H1 (cell line): Measurements from ENCODE around the gene ABI1. TPM values are rescaled to one million over a fixed set of nuclear protein-coding genes. Genes with fewer than 3 reads are reported as not detected.

Source experiments
- CTCF ChIA-PET: fragments of 300-600 bp; sonication (Branson Sonifier 250); formaldehyde crosslinking; loops from one replicate; lab custom pipeline; 2021; ENCODE audit not compliant: partially characterized antibody; lab: Charles Lee
- POLR2A ChIA-PET: fragments of 300-600 bp; sonication (Branson Sonifier 250); formaldehyde crosslinking; loops from one replicate; lab custom pipeline; 2021; ENCODE audit warnings: inconsistent platforms; ENCODE audit not compliant: partially characterized antibody; lab: Charles Lee
- DNase-seq, 2 experiments: peaks; one replicate each; pipeline versions ENCODE4 v3.0.0 to v3.0.0-alpha.2; 2010 to 2022; ENCODE audit warnings: low spot score in 2 of 2, low read depth in 1 of 2, mixed read lengths in 1 of 2
- FAIRE-seq: peaks from 2 replicates; lab custom pipeline; 2011; peaks lifted over from hg19 to GRCh38; lab: Jason Lieb, UNC
- H2AFZ ChIP-seq: 2 replicates; pipeline ENCODE4 v1.8.1; 2012; ENCODE audit warnings: low read length, inconsistent platforms
- H2AK5ac ChIP-seq: 2 replicates; pipeline ENCODE4 v1.6.1; 2013; ENCODE audit warnings: low read depth, low read length
- H2BK120ac ChIP-seq: replicated peaks from 2 replicates; pipeline ENCODE3; 2013; ENCODE audit warnings: low read depth, low read length, inconsistent platforms
- H2BK12ac ChIP-seq: 2 replicates; pipeline ENCODE4 v1.6.1; 2013; ENCODE audit warnings: low read depth, low read length
- H2BK15ac ChIP-seq: 2 replicates; pipeline ENCODE4 v1.6.1; 2013; ENCODE audit warnings: low read length
- H2BK20ac ChIP-seq: 2 replicates; pipeline ENCODE4 v1.6.1; 2013; ENCODE audit warnings: low read length
- H2BK5ac ChIP-seq: 2 replicates; pipeline ENCODE4 v1.6.1; 2013; ENCODE audit warnings: low read depth, low read length
- H3K14ac ChIP-seq: 2 replicates; pipeline ENCODE4 v1.6.1; 2013; ENCODE audit warnings: inconsistent platforms; ENCODE audit not compliant: insufficient read length
- H3K18ac ChIP-seq: 2 replicates; pipeline ENCODE4 v1.6.1; 2013; ENCODE audit warnings: low read length; ENCODE audit errors: extremely low read depth
- H3K23ac ChIP-seq: 2 replicates; pipeline ENCODE4 v1.6.1; 2013; ENCODE audit warnings: inconsistent platforms; ENCODE audit not compliant: insufficient read length
- H3K23me2 ChIP-seq: 2 replicates; pipeline ENCODE4 v1.6.1; 2013; ENCODE audit warnings: low read depth, low read length
- H3K27ac ChIP-seq: 2 replicates; pipeline ENCODE4 v1.6.1; 2011; ENCODE audit warnings: low read depth, low read length, inconsistent platforms
- H3K27me3 ChIP-seq, 4 experiments: replicated peaks in 1 of 4; 1 replicate in 1 of 4; 2 replicates in 3 of 4; pipeline versions ENCODE4 v1.6.1 to v1.8.1; 2011 to 2013; ENCODE audit warnings: low read length in 3 of 4, mild to moderate bottlenecking in 3 of 4, inconsistent platforms in 2 of 4, mixed read lengths in 2 of 4, moderate library complexity in 1 of 4; ENCODE audit not compliant: control insufficient read depth in 3 of 4, insufficient read depth in 3 of 4; ENCODE audit errors: extremely low read depth in 1 of 4
- H3K36me3 ChIP-seq, 4 experiments: 2 replicates each; pipeline versions ENCODE4 v1.6.1 to v1.8.1; 2011 to 2013; ENCODE audit warnings: mild to moderate bottlenecking in 4 of 4, low read length in 3 of 4, moderate library complexity in 2 of 4, control low read depth in 1 of 4, inconsistent platforms in 1 of 4; ENCODE audit not compliant: insufficient read depth in 4 of 4, control insufficient read depth in 2 of 4
- H3K4ac ChIP-seq: replicated peaks from 2 replicates; pipeline ENCODE3; 2013; ENCODE audit warnings: low read length, low read depth, mixed read lengths, inconsistent platforms; ENCODE audit not compliant: insufficient read length
- H3K4me1 ChIP-seq, 4 experiments: replicated peaks in 1 of 4; 1 replicate in 1 of 4; 2 replicates in 3 of 4; pipeline versions ENCODE4 v1.6.1 to v1.8.1; 2011 to 2013; ENCODE audit warnings: low read length in 3 of 4, inconsistent platforms in 2 of 4, mixed read lengths in 1 of 4; ENCODE audit not compliant: insufficient read depth in 4 of 4, control insufficient read depth in 3 of 4
- H3K4me2 ChIP-seq, 2 experiments: 2 replicates each; pipeline versions ENCODE4 v1.6.1 to v1.8.1; 2011 to 2013; ENCODE audit warnings: low read depth in 2 of 2, low read length in 2 of 2, control low read depth in 1 of 2, inconsistent platforms in 1 of 2, mild to moderate bottlenecking in 1 of 2; ENCODE audit not compliant: insufficient read depth in 1 of 2
- H3K4me3 ChIP-seq, 4 experiments: fragments of 200-600, 300-600 bp in 1 of 4; sonication (generic), shearing (Covaris generic), sonication (Bioruptor Twin) in 1 of 4; 2 replicates each; pipeline versions ENCODE4 v1.5.1 to v1.8.1; 2011 to 2016; ENCODE audit warnings: low read length in 4 of 4, low read depth in 3 of 4, control low read depth in 2 of 4, inconsistent platforms in 2 of 4, mild to moderate bottlenecking in 2 of 4, mixed read lengths in 1 of 4, moderate library complexity in 1 of 4; ENCODE audit not compliant: insufficient read depth in 2 of 4; ENCODE audit errors: extremely low read depth in 1 of 4
- H3K56ac ChIP-seq: replicated peaks from 2 replicates; pipeline ENCODE3; 2013; ENCODE audit warnings: low read depth, mild to moderate bottlenecking, mixed read lengths, low read length, inconsistent platforms; ENCODE audit not compliant: insufficient read length
- H3K79me1 ChIP-seq: 2 replicates; pipeline ENCODE4 v1.6.1; 2013; ENCODE audit warnings: low read depth, low read length, control low read depth
- H3K79me2 ChIP-seq, 2 experiments: 2 replicates each; pipeline versions ENCODE4 v1.6.1 to v1.8.1; 2012 to 2013; ENCODE audit warnings: low read length in 2 of 2, mild to moderate bottlenecking in 2 of 2, inconsistent platforms in 1 of 2; ENCODE audit not compliant: insufficient read depth in 2 of 2, control insufficient read depth in 1 of 2
- H3K9ac ChIP-seq, 4 experiments: replicated peaks in 1 of 4; 1 replicate in 1 of 4; 2 replicates in 3 of 4; pipeline versions ENCODE4 v1.6.1 to v1.8.1; 2011 to 2013; ENCODE audit warnings: low read depth in 3 of 4, low read length in 3 of 4, control low read depth in 2 of 4, mild to moderate bottlenecking in 2 of 4, moderate library complexity in 2 of 4, inconsistent platforms in 1 of 4; ENCODE audit errors: extremely low read depth in 1 of 4
- H3K9me3 ChIP-seq, 2 experiments: 2 replicates each; pipeline versions ENCODE4 v1.6.1 to v1.8.1; 2012 to 2013; ENCODE audit warnings: mild to moderate bottlenecking in 2 of 2, moderate library complexity in 2 of 2, control low read depth in 1 of 2, inconsistent platforms in 1 of 2, low read depth in 1 of 2, low read length in 1 of 2, mixed read lengths in 1 of 2; ENCODE audit not compliant: insufficient read depth in 2 of 2
- H4K20me1 ChIP-seq, 2 experiments: replicated peaks in 1 of 2; 2 replicates each; pipeline versions ENCODE3 to v1.8.1; 2011 to 2013; ENCODE audit warnings: inconsistent platforms in 2 of 2, low read length in 2 of 2, mild to moderate bottlenecking in 1 of 2; ENCODE audit not compliant: insufficient read depth in 2 of 2, control insufficient read depth in 1 of 2
- H4K5ac ChIP-seq: 2 replicates; pipeline ENCODE4 v1.6.1; 2013; ENCODE audit warnings: low read length, low read depth, mixed read lengths, inconsistent platforms; ENCODE audit not compliant: insufficient read length
- H4K8ac ChIP-seq: 2 replicates; pipeline ENCODE4 v1.8.0; 2013; ENCODE audit warnings: mild to moderate bottlenecking, moderate library complexity, low read length, inconsistent platforms; ENCODE audit not compliant: insufficient read depth; ENCODE audit errors: extremely low read depth
- H4K91ac ChIP-seq: replicated peaks from 2 replicates; pipeline ENCODE3; 2013; ENCODE audit warnings: low read length, mixed read lengths, inconsistent platforms; ENCODE audit not compliant: insufficient read length
- CEBPB ChIP-seq: IDR thresholded peaks from 2 replicates; pipeline ENCODE4 v1.6.1; 2012; ENCODE audit warnings: low read depth, low read length
- JUND ChIP-seq: IDR thresholded peaks from 2 replicates; pipeline ENCODE4 v1.6.1; 2011; ENCODE audit warnings: mild to moderate bottlenecking, improper control_type of control experiment, low read length
- SIRT6 ChIP-seq: IDR thresholded peaks from one replicate; pipeline ENCODE4 v1.7.1; 2012; ENCODE audit warnings: low read length, inconsistent platforms
- WGBS, 2 experiments: shearing (Covaris generic) in 1 of 2; methylation state at CpG; one replicate each; pipeline versions ENCODE4 v1.1.6 to v1.1.7; 2013 to 2015; ENCODE audit warnings: low lambda C conversion rate in 2 of 2, mixed read lengths in 2 of 2, inconsistent platforms in 1 of 2, low coverage in 1 of 2, missing lambda C conversion rate in 1 of 2; ENCODE audit not compliant: insufficient replicate concordance in 2 of 2, insufficient coverage in 1 of 2, insufficient read length in 1 of 2; ENCODE audit errors: extremely low coverage in 1 of 2, missing lambda C conversion rate in 1 of 2; 5-methylcytosine and 5-hydroxymethylcytosine counted together
- polyA plus RNA-seq, 7 experiments: library from polyadenylated mRNA; depleted of rRNA in 3 of 7; stranded (reverse) in 5 of 7; unstranded in 2 of 7; fragments of >200 nt in 5 of 7; fragments of 200-250 nt in 2 of 7; gene quantifications; 1 replicate in 5 of 7; 2 replicates in 1 of 7; 4 replicates in 1 of 7; pipeline versions ENCODE4 v1.2.1 to v1.2.3, GENCODE V29; 2011 to 2013; ENCODE audit warnings: missing spikeins in 2 of 7, mixed read lengths in 2 of 7
- total RNA-seq: library from RNA; stranded (reverse); fragmentation: NEBNext Ultra II Directional; extraction: Animal tissue kit (Norgen Biotek cat#: 25700); gene quantifications from 2 replicates; pipeline ENCODE4 v1.2.1, GENCODE V29; 2021
- TF ChIP-seq, protein P1 (sequence below): IDR thresholded peaks from 2 replicates; pipeline ENCODE4 v1.6.1; 2012; ENCODE audit warnings: low read length, inconsistent platforms

Gene ABI1
- total and polyA plus RNA-seq, 2 of the 8 experiments (the other 6 are each of a cell fraction or from before 2014, with no cell fraction given) = 35.4 to 37.0 TPM

DNA sequence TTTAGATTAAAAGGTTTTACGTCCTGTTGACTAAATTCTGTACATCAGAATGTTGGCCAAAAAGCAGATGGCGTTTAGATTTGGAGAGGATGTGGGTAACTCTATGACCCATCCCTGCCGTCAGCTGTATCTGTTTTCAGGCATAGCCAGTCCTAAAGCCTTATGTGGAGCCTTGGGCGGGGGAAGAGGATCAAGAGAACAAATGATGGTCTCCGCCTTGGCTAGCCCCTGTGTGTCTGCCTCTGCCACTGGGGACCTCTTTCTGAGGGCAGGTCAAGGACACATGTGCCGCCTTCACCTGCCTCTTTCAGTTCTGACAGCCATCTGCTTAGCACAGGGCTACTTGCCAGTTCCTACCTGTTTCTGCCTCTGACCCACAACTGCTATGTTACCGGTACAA lies 139.2 kb downstream of the ABI1 start:
- H3K79me1 ChIP-seq = 0 out of 2 replicates have a peak, but pooled peaks cover 2% of the 10 kb centered on the region
- H3K4me1 ChIP-seq = no peaks in the 10 kb centered on the region
- no peak for FAIRE-seq
- no peak overlapping the region for H2BK120ac ChIP-seq
- no peak overlapping the region for H3K14ac ChIP-seq
- no peak overlapping the region for H2BK20ac ChIP-seq
- H3K79me2 ChIP-seq = no peaks in the 10 kb centered on the region
- ChIA-PET POLR2A (no interaction called here), CTCF (no interaction called here)
- H3K27me3 ChIP-seq = no peaks in the 10 kb centered on the region
- no peak overlapping the region for H3K56ac ChIP-seq
- H2BK12ac ChIP-seq = no peak overlapping the region
- TF ChIP-seq CEBPB = no peak
- TF ChIP-seq SIRT6 = no peak
- no peak for TF ChIP-seq JUND
- TF ChIP-seq, protein P1, sequence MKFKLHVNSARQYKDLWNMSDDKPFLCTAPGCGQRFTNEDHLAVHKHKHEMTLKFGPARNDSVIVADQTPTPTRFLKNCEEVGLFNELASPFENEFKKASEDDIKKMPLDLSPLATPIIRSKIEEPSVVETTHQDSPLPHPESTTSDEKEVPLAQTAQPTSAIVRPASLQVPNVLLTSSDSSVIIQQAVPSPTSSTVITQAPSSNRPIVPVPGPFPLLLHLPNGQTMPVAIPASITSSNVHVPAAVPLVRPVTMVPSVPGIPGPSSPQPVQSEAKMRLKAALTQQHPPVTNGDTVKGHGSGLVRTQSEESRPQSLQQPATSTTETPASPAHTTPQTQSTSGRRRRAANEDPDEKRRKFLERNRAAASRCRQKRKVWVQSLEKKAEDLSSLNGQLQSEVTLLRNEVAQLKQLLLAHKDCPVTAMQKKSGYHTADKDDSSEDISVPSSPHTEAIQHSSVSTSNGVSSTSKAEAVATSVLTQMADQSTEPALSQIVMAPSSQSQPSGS = no peak
- no peak overlapping the region for H3K9ac ChIP-seq
- no peak for DNase-seq
- no peak overlapping the region for H3K4me2 ChIP-seq
- no peak overlapping the region for H3K4me3 ChIP-seq
- 87% methylated on average over 7 of the region's 7 CpGs; no CpG with 5 or more reads in 1 of the 2 experiments for WGBS, 2 experiments
- H3K27ac ChIP-seq = no peak overlapping the region
- peaks cover 0 to 30% (median 16%) of the 10 kb centered on the region in 4 experiments; a peak in 6 of 8 replicates for H3K36me3 ChIP-seq
- no peak overlapping the region for H4K5ac ChIP-seq
- no peak overlapping the region for H3K18ac ChIP-seq
- H4K8ac ChIP-seq = no peak overlapping the region
- H4K91ac ChIP-seq = no peak overlapping the region
- H3K9me3 ChIP-seq = no peaks in the 10 kb centered on the region
- no peak overlapping the region for H2AFZ ChIP-seq
- H2BK5ac ChIP-seq = no peak overlapping the region
- no peak overlapping the region for H3K23ac ChIP-seq
- no peak overlapping the region for H3K4ac ChIP-seq
- no peak overlapping the region for H2BK15ac ChIP-seq
- H4K20me1 ChIP-seq = peaks cover 0 to 1% of the 10 kb centered on the region in 2 experiments
- no peaks in the 10 kb centered on the region for H3K23me2 ChIP-seq
- no peak overlapping the region for H2AK5ac ChIP-seq
